Fibroblast of lung (primary cell): ENCODE measurements around the gene NCOR1. TPM values are rescaled to one million over a fixed set of nuclear protein-coding genes. Genes with fewer than 3 reads are reported as not detected.

ENCODE experiments used
- DNase-seq, 2 donors: peaks; one replicate each; pipeline versions ENCODE4 v3.0.0 to v3.0.0-alpha.2; 2010; ENCODE audit warnings: low read depth in 2 of 2
- H2AFZ ChIP-seq: 2 replicates; pipeline ENCODE4 v1.5.1; 2012; ENCODE audit warnings: low read length, control low read depth, inconsistent platforms
- H3K27ac ChIP-seq: 2 replicates; pipeline ENCODE4 v1.5.1; 2011; ENCODE audit warnings: low read length, control low read depth; ENCODE audit not compliant: insufficient read depth
- H3K27me3 ChIP-seq: 2 replicates; pipeline ENCODE4 v1.5.1; 2011; ENCODE audit warnings: mild to moderate bottlenecking, low read length; ENCODE audit not compliant: control insufficient read depth, insufficient read depth
- H3K36me3 ChIP-seq: 2 replicates; pipeline ENCODE4 v1.5.1; 2011; ENCODE audit warnings: low read length; ENCODE audit not compliant: control insufficient read depth, insufficient read depth
- H3K4me1 ChIP-seq: 2 replicates; pipeline ENCODE4 v1.5.1; 2011; ENCODE audit warnings: low read length; ENCODE audit not compliant: control insufficient read depth, insufficient read depth; ENCODE audit errors: extremely low read depth
- H3K4me2 ChIP-seq: 2 replicates; pipeline ENCODE4 v1.5.1; 2011; ENCODE audit warnings: low read length, control low read depth; ENCODE audit not compliant: insufficient read depth; ENCODE audit errors: extremely low read depth
- H3K4me3 ChIP-seq, 4 experiments: fragments of 200-600 bp in 1 of 4; sonication (generic) in 1 of 4; replicated peaks in 1 of 4; 2 replicates each; pipeline ENCODE4 v1.5.1; 2011 to 2016; ENCODE audit warnings: low read length in 4 of 4, low read depth in 3 of 4, mild to moderate bottlenecking in 3 of 4, control low read depth in 2 of 4, inconsistent platforms in 1 of 4, mixed read lengths in 1 of 4; ENCODE audit not compliant: insufficient read depth in 1 of 4; ENCODE audit errors: control extremely low read depth in 1 of 4
- H3K79me2 ChIP-seq: 2 replicates; pipeline ENCODE4 v1.5.1; 2012; ENCODE audit warnings: mild to moderate bottlenecking, low read length, inconsistent platforms; ENCODE audit not compliant: control insufficient read depth, insufficient read depth
- H3K9ac ChIP-seq: 2 replicates; pipeline ENCODE4 v1.5.1; 2011; ENCODE audit warnings: mild to moderate bottlenecking, low read length, control low read depth; ENCODE audit not compliant: insufficient read depth
- H3K9me3 ChIP-seq: 2 replicates; pipeline ENCODE4 v1.5.1; 2012; ENCODE audit warnings: low read depth, low read length; ENCODE audit not compliant: control insufficient read depth, insufficient read depth
- H4K20me1 ChIP-seq: 2 replicates; pipeline ENCODE4 v1.5.1; 2011; ENCODE audit warnings: low read length; ENCODE audit not compliant: control insufficient read depth, insufficient read depth; ENCODE audit errors: extremely low read depth
- CTCF ChIP-seq, 2 donors: IDR thresholded peaks in 1 of 2; conservative IDR thresholded peaks in 1 of 2; 1 replicate in 1 of 2; 2 replicates in 1 of 2; pipeline ENCODE4 v1.5.1; 2011 to 2012; ENCODE audit warnings: low read length in 2 of 2, control low read depth in 1 of 2, inconsistent platforms in 1 of 2, low read depth in 1 of 2, mild to moderate bottlenecking in 1 of 2
- EZH2 ChIP-seq: IDR thresholded peaks from 2 replicates; pipeline ENCODE4 v1.5.1; 2012; ENCODE audit warnings: low read length, control low read depth, mild to moderate bottlenecking; ENCODE audit errors: missing control alignments
- polyA plus RNA-seq, 2 donors: library from polyadenylated mRNA; depleted of rRNA in 1 of 2; stranded (reverse) in 1 of 2; unstranded in 1 of 2; fragments of >200 nt; gene quantifications; 2 replicates each; pipeline ENCODE4 v1.2.1, GENCODE V29; 2011 to 2012; ENCODE audit warnings: missing spikeins in 1 of 2
- total RNA-seq: library from RNA; depleted of rRNA; stranded (reverse); fragments of >200 nt; gene quantifications from 2 replicates; pipeline ENCODE4 v1.2.1, GENCODE V29; 2014

Gene NCOR1
- total and polyA plus RNA-seq, 2 donors (not counting 1 experiment from before 2014, with no cell fraction given) = 67.6 to 106 TPM

- H3K4me3 ChIP-seq = no peak overlapping the region
These were observed 92.5 kb downstream of the NCOR1 start for GRCh38 chr17:16122697-16123434.

GRCh38 chr17:16121915-16122314 lies 93.4 kb downstream of the NCOR1 start:
- no peaks in the 10 kb centered on the region for H4K20me1 ChIP-seq
- no peaks in the 10 kb centered on the region for H3K4me1 ChIP-seq
- no peak overlapping the region for H2AFZ ChIP-seq
- DNase-seq = no peak
- H3K79me2 ChIP-seq = no peaks in the 10 kb centered on the region
- H3K9ac ChIP-seq = no peak overlapping the region
- H3K4me3 ChIP-seq = no peak overlapping the region
- H3K36me3 ChIP-seq = peaks cover 2% of the 10 kb centered on the region
- H3K9me3 ChIP-seq = no peaks in the 10 kb centered on the region
- H3K27ac ChIP-seq = no peak overlapping the region
- H3K4me2 ChIP-seq = no peak overlapping the region
- H3K27me3 ChIP-seq = no peaks in the 10 kb centered on the region
- TF ChIP-seq CTCF (conservative IDR thresholded peaks at IDR 0.05 in 1 of 2, IDR thresholded peaks at IDR 0.05 in 1 of 2; ENCODE audit: low read depth in 1 of 2, low read length in 2 of 2) (no peak), EZH2 (no peak)

More at GRCh38 chr17:16122697-16123434, 92.5 kb downstream of the NCOR1 start:
- no peak overlapping the region for H3K9ac ChIP-seq
- no peak overlapping the region for H3K4me2 ChIP-seq
- no peaks in the 10 kb centered on the region for H3K79me2 ChIP-seq
- no peaks in the 10 kb centered on the region for H3K27me3 ChIP-seq
- peaks cover 2% of the 10 kb centered on the region for H3K36me3 ChIP-seq
- H3K27ac ChIP-seq = no peak overlapping the region
- no peaks in the 10 kb centered on the region for H4K20me1 ChIP-seq
- TF ChIP-seq CTCF (conservative IDR thresholded peaks at IDR 0.05 in 1 of 2, IDR thresholded peaks at IDR 0.05 in 1 of 2; ENCODE audit: low read depth in 1 of 2, low read length in 2 of 2) = no peak
- TF ChIP-seq EZH2 = no peak
- no peak overlapping the region for H2AFZ ChIP-seq
- H3K4me1 ChIP-seq = no peaks in the 10 kb centered on the region
- peak in 1 of 2 donors; percentile 15 for DNase-seq
- H3K9me3 ChIP-seq = no peaks in the 10 kb centered on the region

- Histone ChIP-seq H3K9ac (no peak overlapping the region), H3K36me3 (peaks cover 2% of the 10 kb centered on the region)
- TF ChIP-seq EZH2 (no peak), CTCF (conservative IDR thresholded peaks at IDR 0.05 in 1 of 2, IDR thresholded peaks at IDR 0.05 in 1 of 2; ENCODE audit: low read depth in 1 of 2, low read length in 2 of 2) (no peak)
These were observed 94.4 kb downstream of the NCOR1 start for GRCh38 chr17:16120937-16121336.

More at GRCh38 chr17:16120937-16121336, 94.4 kb downstream of the NCOR1 start:
- H2AFZ ChIP-seq = no peak overlapping the region
- H3K79me2 ChIP-seq = no peaks in the 10 kb centered on the region
- no peak overlapping the region for H3K4me2 ChIP-seq
- DNase-seq = no peak
- no peaks in the 10 kb centered on the region for H3K9me3 ChIP-seq
- H4K20me1 ChIP-seq = no peaks in the 10 kb centered on the region
- H3K27ac ChIP-seq = no peak overlapping the region
- H3K27me3 ChIP-seq = no peaks in the 10 kb centered on the region
- H3K4me3 ChIP-seq = no peak overlapping the region
- no peaks in the 10 kb centered on the region for H3K4me1 ChIP-seq
